ENCODE data around the gene ZNF20.

Gene ZNF20

DNA sequence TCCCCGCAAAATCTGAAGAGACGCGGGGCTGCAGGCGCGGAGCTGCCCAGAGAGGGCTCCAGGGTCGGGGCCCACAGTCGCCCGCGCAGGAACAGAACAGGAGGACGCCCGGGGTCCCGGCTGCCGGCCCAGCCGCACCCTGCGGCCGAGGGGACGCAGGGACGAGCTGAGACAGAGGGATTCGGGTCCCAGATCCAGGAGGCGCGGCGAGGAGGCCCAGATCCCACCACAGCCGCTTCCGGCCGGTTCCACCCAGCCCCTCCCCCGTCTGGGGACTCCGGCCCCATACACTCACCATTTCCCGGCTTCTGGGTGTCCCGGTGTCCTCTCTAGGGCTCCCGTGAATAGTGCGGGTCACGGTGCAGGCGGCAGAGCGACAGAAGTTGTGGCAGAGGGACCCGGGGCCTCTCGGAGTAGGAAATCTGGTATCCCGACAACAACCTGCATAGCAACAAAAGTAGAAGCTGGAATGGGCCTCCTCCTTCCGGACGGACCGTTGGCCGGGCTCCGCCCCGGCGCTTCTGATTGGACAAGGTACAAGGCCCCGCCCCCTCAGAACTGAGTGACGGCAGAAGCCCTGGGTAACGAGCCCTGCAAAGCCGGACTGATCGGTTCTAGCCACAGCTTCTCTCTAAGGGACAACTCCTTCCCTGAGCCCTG, at the start of gene ZNF20:
ZNF20 (minus strand) TSS at position 466 of the 660 bp plus-strand sequence; CDS start at position 298, 168 bp downstream.
- H3K9me3 ChIP-seq (ENCODE audit: insufficient read depth, low read depth, low read length), result no peaks in the 10 kb centered on the region

DNA sequence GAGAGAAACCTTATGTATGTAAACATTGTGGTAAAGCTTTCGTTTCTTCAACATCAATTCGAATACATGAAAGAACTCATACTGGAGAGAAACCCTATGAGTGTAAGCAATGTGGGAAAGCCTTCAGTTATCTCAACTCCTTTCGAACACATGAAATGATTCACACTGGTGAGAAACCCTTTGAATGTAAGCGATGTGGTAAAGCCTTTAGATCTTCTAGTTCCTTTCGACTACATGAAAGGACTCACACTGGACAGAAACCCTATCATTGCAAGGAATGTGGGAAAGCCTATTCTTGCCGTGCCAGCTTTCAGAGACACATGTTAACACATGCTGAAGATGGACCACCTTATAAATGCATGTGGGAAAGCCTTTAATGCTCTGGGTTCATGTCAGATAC, 47.5 kb upstream of the ZNF20 start:
- Histone ChIP-seq H3K4me2 (ENCODE audit: low read depth, low read length, poor library complexity, severe bottlenecking) (no peak overlapping the region), H3K4me3 (ENCODE audit: low read length, poor library complexity, severe bottlenecking) (no peak overlapping the region), H3K9me3 (ENCODE audit: insufficient read depth, low read depth, low read length) (peaks cover 39% of the 10 kb centered on the region), H3K9me2 (replicated peaks; ENCODE audit: low read depth, low read length) (no peaks in the 10 kb centered on the region), H3K4me1 (ENCODE audit: insufficient read depth, low read length, poor library complexity, severe bottlenecking) (no peaks in the 10 kb centered on the region), H3K36me3 (ENCODE audit: insufficient read depth, low read length) (peaks cover 77% of the 10 kb centered on the region), H3K9ac (ENCODE audit: low read depth, low read length, poor library complexity, severe bottlenecking) (no peak overlapping the region), H3K27me3 (ENCODE audit: insufficient read depth, low read length, poor library complexity, severe bottlenecking) (no peaks in the 10 kb centered on the region), H3K79me2 (ENCODE audit: insufficient read depth, low read length) (peaks cover 26% of the 10 kb centered on the region), H4K20me1 (ENCODE audit: insufficient read depth, low read length, poor library complexity, severe bottlenecking) (no peaks in the 10 kb centered on the region), H2AFZ (ENCODE audit: low read length) (no peak overlapping the region), H3F3A (ENCODE audit: low read depth) (no peaks in the 10 kb centered on the region)
- TF ChIP-seq, protein P1, sequence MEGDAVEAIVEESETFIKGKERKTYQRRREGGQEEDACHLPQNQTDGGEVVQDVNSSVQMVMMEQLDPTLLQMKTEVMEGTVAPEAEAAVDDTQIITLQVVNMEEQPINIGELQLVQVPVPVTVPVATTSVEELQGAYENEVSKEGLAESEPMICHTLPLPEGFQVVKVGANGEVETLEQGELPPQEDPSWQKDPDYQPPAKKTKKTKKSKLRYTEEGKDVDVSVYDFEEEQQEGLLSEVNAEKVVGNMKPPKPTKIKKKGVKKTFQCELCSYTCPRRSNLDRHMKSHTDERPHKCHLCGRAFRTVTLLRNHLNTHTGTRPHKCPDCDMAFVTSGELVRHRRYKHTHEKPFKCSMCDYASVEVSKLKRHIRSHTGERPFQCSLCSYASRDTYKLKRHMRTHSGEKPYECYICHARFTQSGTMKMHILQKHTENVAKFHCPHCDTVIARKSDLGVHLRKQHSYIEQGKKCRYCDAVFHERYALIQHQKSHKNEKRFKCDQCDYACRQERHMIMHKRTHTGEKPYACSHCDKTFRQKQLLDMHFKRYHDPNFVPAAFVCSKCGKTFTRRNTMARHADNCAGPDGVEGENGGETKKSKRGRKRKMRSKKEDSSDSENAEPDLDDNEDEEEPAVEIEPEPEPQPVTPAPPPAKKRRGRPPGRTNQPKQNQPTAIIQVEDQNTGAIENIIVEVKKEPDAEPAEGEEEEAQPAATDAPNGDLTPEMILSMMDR (conservative IDR thresholded peaks at IDR 0.05; ENCODE audit: low read length), result no peak
- no peak for TF ChIP-seq EZH2phosphoT487 (IDR thresholded peaks at IDR 0.05; ENCODE audit: borderline replicate concordance)

More for the DNA sequence above, at the start of gene ZNF20:
- H3K27me3 ChIP-seq (ENCODE audit: insufficient read depth, low read length, poor library complexity, severe bottlenecking), result no peaks in the 10 kb centered on the region
- no peaks in the 10 kb centered on the region for H4K20me1 ChIP-seq (ENCODE audit: insufficient read depth, low read length, poor library complexity, severe bottlenecking)
- H3F3A ChIP-seq (ENCODE audit: low read depth), result no peaks in the 10 kb centered on the region
- H3K4me2 ChIP-seq (ENCODE audit: low read depth, low read length, poor library complexity, severe bottlenecking), result peak within 1 kb of the TSS; percentile 97
- no peaks in the 10 kb centered on the region for H3K9me2 ChIP-seq (replicated peaks; ENCODE audit: low read depth, low read length)
- H3K9ac ChIP-seq (ENCODE audit: low read depth, low read length, poor library complexity, severe bottlenecking), result peak within 1 kb of the TSS; percentile 84
- H3K4me3 ChIP-seq (ENCODE audit: low read length, poor library complexity, severe bottlenecking), result peak within 1 kb of the TSS; percentile 96
- peak within 1 kb of the TSS; percentile 96 for H2AFZ ChIP-seq (ENCODE audit: low read length)
- peaks cover 28% of the 10 kb centered on the region for H3K4me1 ChIP-seq (ENCODE audit: insufficient read depth, low read length, poor library complexity, severe bottlenecking)
- TF ChIP-seq, protein P1 (conservative IDR thresholded peaks at IDR 0.05; ENCODE audit: low read length), result no peak
- TF ChIP-seq EZH2phosphoT487 (IDR thresholded peaks at IDR 0.05; ENCODE audit: borderline replicate concordance), result no peak
- H3K79me2 ChIP-seq (ENCODE audit: insufficient read depth, low read length), result peaks cover 23% of the 10 kb centered on the region
- H3K36me3 ChIP-seq (ENCODE audit: insufficient read depth, low read length), result peaks cover 8% of the 10 kb centered on the region; the same call in 1 of the 2 replicates

DNA sequence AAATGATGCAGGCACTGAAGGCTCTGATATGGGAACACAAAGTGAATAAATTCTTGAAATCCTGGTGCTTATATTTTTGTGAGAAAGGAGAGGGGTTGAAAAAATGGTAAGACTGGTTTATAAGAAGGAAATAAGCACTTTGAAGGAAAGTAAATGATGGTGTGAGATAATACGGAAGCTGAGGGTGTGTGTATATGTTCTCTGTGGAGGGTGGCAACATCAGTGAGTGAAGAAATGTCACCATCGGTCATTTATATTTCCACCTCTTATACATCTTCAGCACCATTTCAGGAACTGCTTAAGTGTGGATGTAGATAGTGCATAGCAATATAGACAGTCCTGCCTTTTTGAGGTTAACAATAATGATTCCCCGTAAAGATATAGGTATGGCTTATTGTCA, 40.2 kb upstream of the ZNF20 start:
- H3K9ac ChIP-seq (ENCODE audit: low read depth, low read length, poor library complexity, severe bottlenecking), result no peak overlapping the region
- H3K9me2 ChIP-seq (replicated peaks; ENCODE audit: low read depth, low read length), result no peaks in the 10 kb centered on the region
- peaks cover 16% of the 10 kb centered on the region; the same call in 1 of the 2 replicates for H3K36me3 ChIP-seq (ENCODE audit: insufficient read depth, low read length)
- peaks cover 7% of the 10 kb centered on the region; the same call in 1 of the 2 replicates for H3K9me3 ChIP-seq (ENCODE audit: insufficient read depth, low read depth, low read length)
- no peak overlapping the region for H3K4me2 ChIP-seq (ENCODE audit: low read depth, low read length, poor library complexity, severe bottlenecking)
- no peak for TF ChIP-seq EZH2phosphoT487 (IDR thresholded peaks at IDR 0.05; ENCODE audit: borderline replicate concordance)
- TF ChIP-seq, protein P1 (conservative IDR thresholded peaks at IDR 0.05; ENCODE audit: low read length), result no peak
- no peak overlapping the region for H2AFZ ChIP-seq (ENCODE audit: low read length)
- H3K4me3 ChIP-seq (ENCODE audit: low read length, poor library complexity, severe bottlenecking), result no peak overlapping the region
- H3K27me3 ChIP-seq (ENCODE audit: insufficient read depth, low read length, poor library complexity, severe bottlenecking), result no peaks in the 10 kb centered on the region
- peaks cover 7% of the 10 kb centered on the region for H4K20me1 ChIP-seq (ENCODE audit: insufficient read depth, low read length, poor library complexity, severe bottlenecking)
- H3F3A ChIP-seq (ENCODE audit: low read depth), result no peaks in the 10 kb centered on the region
- peaks cover 92% of the 10 kb centered on the region for H3K79me2 ChIP-seq (ENCODE audit: insufficient read depth, low read length)
- H3K4me1 ChIP-seq (ENCODE audit: insufficient read depth, low read length, poor library complexity, severe bottlenecking), result no peaks in the 10 kb centered on the region
